Mesenchymal stem cell (in vitro differentiated cells and primary cell): ENCODE data around the gene GLOD5.

Experiments
- DNase-seq: peaks from one replicate; pipeline ENCODE4 v3.0.0-alpha.2; 2013
- H2AFZ ChIP-seq: one replicate; pipeline ENCODE4 v1.6.1; 2013; ENCODE audit warnings: low read depth, mild to moderate bottlenecking, control low read depth, inconsistent platforms, low read length, moderate library complexity
- H2AK5ac ChIP-seq: 2 replicates; pipeline ENCODE4 v1.6.1; 2013; ENCODE audit warnings: low read length, moderate library complexity, mild to moderate bottlenecking, inconsistent platforms; ENCODE audit not compliant: severe bottlenecking
- H2BK120ac ChIP-seq: one replicate; pipeline ENCODE4 v1.6.1; 2013; ENCODE audit warnings: low read depth, mild to moderate bottlenecking, inconsistent platforms, low read length, moderate library complexity
- H2BK12ac ChIP-seq, 2 experiments: one replicate each; pipeline ENCODE4 v1.6.1; 2013; ENCODE audit warnings: inconsistent platforms in 2 of 2, low read length in 2 of 2, mild to moderate bottlenecking in 2 of 2, moderate library complexity in 2 of 2, control low read depth in 1 of 2
- H2BK15ac ChIP-seq: one replicate; pipeline ENCODE4 v1.6.1; 2013; ENCODE audit warnings: mild to moderate bottlenecking, low read depth, inconsistent platforms; ENCODE audit not compliant: poor library complexity, severe bottlenecking
- H2BK5ac ChIP-seq: 2 replicates; pipeline ENCODE4 v1.6.1; 2013; ENCODE audit warnings: low read depth, mild to moderate bottlenecking, low read length, control low read depth, inconsistent platforms; ENCODE audit not compliant: poor library complexity, severe bottlenecking
- H3K14ac ChIP-seq, 2 experiments: one replicate each; pipeline ENCODE4 v1.6.1; 2013; ENCODE audit warnings: inconsistent platforms in 2 of 2, low read length in 2 of 2, control low read depth in 1 of 2, mild to moderate bottlenecking in 1 of 2, moderate library complexity in 1 of 2
- H3K18ac ChIP-seq, 2 experiments: one replicate each; pipeline ENCODE4 v1.6.1; 2013; ENCODE audit warnings: inconsistent platforms in 2 of 2, low read length in 2 of 2, control low read depth in 1 of 2, low read depth in 1 of 2, mild to moderate bottlenecking in 1 of 2
- H3K23ac ChIP-seq, 2 experiments: one replicate each; pipeline ENCODE4 v1.6.1; 2013; ENCODE audit warnings: inconsistent platforms in 2 of 2, low read length in 2 of 2, mild to moderate bottlenecking in 2 of 2, moderate library complexity in 2 of 2, control low read depth in 1 of 2
- H3K27ac ChIP-seq: 2 replicates; pipeline ENCODE4 v1.5.1; 2013; ENCODE audit warnings: mild to moderate bottlenecking, moderate library complexity, low read length, control low read depth, inconsistent platforms; ENCODE audit not compliant: poor library complexity, severe bottlenecking
- H3K27me3 ChIP-seq, 2 experiments: 2 replicates each; pipeline versions ENCODE4 v1.6.1 to v1.7.0; 2013; ENCODE audit warnings: low read length in 2 of 2, mild to moderate bottlenecking in 2 of 2, moderate library complexity in 2 of 2, control low read depth in 1 of 2, inconsistent platforms in 1 of 2; ENCODE audit not compliant: control insufficient read depth in 1 of 2, insufficient read depth in 1 of 2
- H3K36me3 ChIP-seq, 2 experiments: 2 replicates each; pipeline versions ENCODE4 v1.6.1 to v1.7.0; 2013; ENCODE audit warnings: low read length in 2 of 2, control low read depth in 1 of 2, inconsistent platforms in 1 of 2, low read depth in 1 of 2, mild to moderate bottlenecking in 1 of 2; ENCODE audit not compliant: insufficient read depth in 2 of 2, control insufficient read depth in 1 of 2
- H3K4ac ChIP-seq, 2 experiments: one replicate each; pipeline ENCODE4 v1.6.1; 2013; ENCODE audit warnings: inconsistent platforms in 2 of 2, low read length in 2 of 2, mild to moderate bottlenecking in 2 of 2, moderate library complexity in 2 of 2, control low read depth in 1 of 2, low read depth in 1 of 2
- H3K4me1 ChIP-seq: 2 replicates; pipeline ENCODE4 v1.6.1; 2013; ENCODE audit warnings: low read depth, low read length, control low read depth; ENCODE audit not compliant: control insufficient read depth, insufficient read depth
- H3K4me2 ChIP-seq: 2 replicates; pipeline ENCODE4 v1.6.1; 2013; ENCODE audit warnings: low read length, mild to moderate bottlenecking, inconsistent platforms; ENCODE audit not compliant: poor library complexity, severe bottlenecking
- H3K4me3 ChIP-seq, 2 experiments: 2 replicates each; pipeline versions ENCODE4 v1.5.1 to v1.7.0; 2013; ENCODE audit warnings: low read length in 2 of 2, mild to moderate bottlenecking in 2 of 2, control low read depth in 1 of 2, low read depth in 1 of 2; ENCODE audit not compliant: insufficient read depth in 1 of 2
- H3K79me1 ChIP-seq: replicated peaks from 2 replicates; pipeline ENCODE4 v1.6.1; 2013; ENCODE audit warnings: mild to moderate bottlenecking, control low read depth, low read length, inconsistent platforms; ENCODE audit not compliant: poor library complexity, severe bottlenecking
- H3K9ac ChIP-seq: 2 replicates; pipeline ENCODE4 v1.7.0; 2013; ENCODE audit warnings: mild to moderate bottlenecking, low read length, moderate library complexity
- H3K9me3 ChIP-seq: 2 replicates; pipeline ENCODE4 v1.7.0; 2013; ENCODE audit warnings: mild to moderate bottlenecking, low read length; ENCODE audit not compliant: control insufficient read depth
- H4K8ac ChIP-seq: one replicate; pipeline ENCODE4 v1.6.1; 2013; ENCODE audit warnings: inconsistent platforms, mild to moderate bottlenecking, low read length, moderate library complexity
- H4K91ac ChIP-seq: one replicate; pipeline ENCODE4 v1.6.1; 2013; ENCODE audit warnings: mild to moderate bottlenecking, low read length, inconsistent platforms
- WGBS: methylation state at CpG from one replicate; pipeline ENCODE4 v1.1.7; 2013; ENCODE audit warnings: mixed read lengths; 5-methylcytosine and 5-hydroxymethylcytosine counted together

Gene GLOD5

DNA sequence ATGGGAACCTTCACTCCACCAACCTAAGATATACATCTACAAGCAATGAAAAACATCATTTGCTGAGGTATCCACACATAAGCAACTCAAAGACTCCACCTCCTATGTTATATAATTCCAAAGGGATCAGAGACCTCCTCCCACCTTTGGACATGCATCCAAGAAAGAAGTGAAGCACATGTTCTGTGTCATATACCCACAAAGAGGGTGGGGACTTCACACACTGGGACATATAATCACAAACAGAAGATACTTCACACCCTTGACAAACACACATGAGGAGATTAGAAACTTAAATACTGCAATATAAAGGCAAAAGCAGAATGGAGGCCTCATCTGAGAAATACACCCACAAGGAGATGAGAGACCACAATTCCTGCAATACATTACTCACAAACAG, 39.6 kb upstream of the GLOD5 start:
- Histone ChIP-seq H3K36me3 (no peaks in the 10 kb centered on the region), H2BK5ac (no peak overlapping the region), H3K27me3 (no peaks in the 10 kb centered on the region), H3K4ac (no peak overlapping the region), H2BK12ac (no peak overlapping the region), H3K9ac (no peak overlapping the region), H4K91ac (no peak overlapping the region), H3K4me3 (no peak overlapping the region), H3K18ac (no peak overlapping the region), H3K27ac (no peak overlapping the region), H2AFZ (no peak overlapping the region), H3K23ac (no peak overlapping the region), H2BK15ac (no peak overlapping the region), H4K8ac (no peak overlapping the region), H3K4me1 (no peaks in the 10 kb centered on the region), H3K4me2 (no peak overlapping the region), H3K9me3 (peaks cover 20% of the 10 kb centered on the region), H3K79me1 (peaks cover 1% of the 10 kb centered on the region), H2AK5ac (no peak overlapping the region), H2BK120ac (no peak overlapping the region), H3K14ac (no peak overlapping the region)
- no peak for DNase-seq

DNA sequence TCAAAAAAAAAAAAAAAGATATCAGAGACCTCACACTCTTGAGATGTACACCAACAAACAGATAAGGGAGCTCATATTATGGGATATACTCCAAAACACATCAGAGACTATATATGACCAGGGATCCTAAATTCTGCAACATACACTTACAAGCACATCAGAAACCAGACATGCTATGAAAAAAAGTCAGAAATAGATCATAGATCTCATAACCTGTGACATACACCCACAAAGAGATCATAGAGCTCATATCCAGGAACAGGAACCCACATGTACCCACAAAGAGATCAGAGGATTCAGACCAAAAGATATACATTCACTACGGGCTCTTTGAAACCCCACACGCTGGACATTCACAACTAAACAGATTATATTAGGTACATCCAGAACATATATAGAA, 35.0 kb upstream of the GLOD5 start:
- Histone ChIP-seq H3K27me3 (peaks cover 0 to 9% of the 10 kb centered on the region in 2 experiments), H3K4me2 (no peak overlapping the region), H3K27ac (no peak overlapping the region), H3K23ac (no peak overlapping the region), H3K9me3 (peaks cover 27% of the 10 kb centered on the region), H2BK5ac (no peak overlapping the region), H2BK120ac (no peak overlapping the region), H4K91ac (no peak overlapping the region), H3K14ac (no peak overlapping the region), H3K4ac (no peak overlapping the region), H3K4me1 (no peaks in the 10 kb centered on the region), H2BK15ac (no peak overlapping the region), H3K18ac (no peak overlapping the region), H4K8ac (no peak overlapping the region), H2AK5ac (no peak overlapping the region), H3K79me1 (peaks cover 2% of the 10 kb centered on the region), H3K4me3 (no peak overlapping the region), H3K9ac (no peak overlapping the region), H3K36me3 (no peaks in the 10 kb centered on the region), H2AFZ (no peak overlapping the region), H2BK12ac (no peak overlapping the region)
- WGBS: no CpG with 5 or more reads among the region's 2 CpGs
- DNase-seq: no peak

DNA sequence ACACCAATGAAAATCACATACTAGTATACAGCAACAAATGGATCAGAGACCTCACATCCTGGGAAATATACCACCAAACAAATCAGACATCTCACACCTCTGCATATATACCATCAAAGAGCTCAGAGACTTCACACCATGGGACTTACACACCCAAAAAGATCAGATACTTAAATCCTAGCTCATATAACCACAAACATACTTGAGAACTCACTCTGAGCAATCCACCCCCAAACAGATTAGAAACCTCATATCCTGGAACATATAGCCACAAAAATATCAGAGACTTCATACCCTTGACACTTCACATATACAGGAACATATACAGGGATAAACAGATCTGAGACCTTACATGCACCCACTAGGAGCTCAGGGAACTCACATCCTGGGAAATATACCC, 32.9 kb upstream of the GLOD5 start:
- DNase-seq: no peak
- no peak overlapping the region for H2BK120ac ChIP-seq
- no peak overlapping the region for H3K4ac ChIP-seq
- H3K9me3 ChIP-seq: peaks cover 22% of the 10 kb centered on the region
- no peak overlapping the region for H3K9ac ChIP-seq
- H4K91ac ChIP-seq: no peak overlapping the region
- H3K36me3 ChIP-seq: no peaks in the 10 kb centered on the region
- H3K4me2 ChIP-seq: no peak overlapping the region
- H2BK12ac ChIP-seq: no peak overlapping the region
- H2AFZ ChIP-seq: no peak overlapping the region
- no peak overlapping the region for H4K8ac ChIP-seq
- no peak overlapping the region for H3K4me3 ChIP-seq
- peaks cover 2% of the 10 kb centered on the region for H3K79me1 ChIP-seq
- H3K4me1 ChIP-seq: no peaks in the 10 kb centered on the region
- H3K23ac ChIP-seq: no peak overlapping the region
- H3K27me3 ChIP-seq: peaks cover 0 to 9% of the 10 kb centered on the region in 2 experiments
- H3K27ac ChIP-seq: no peak overlapping the region
- H2BK5ac ChIP-seq: no peak overlapping the region
- H3K14ac ChIP-seq: no peak overlapping the region
- no peak overlapping the region for H2AK5ac ChIP-seq
- no peak overlapping the region for H3K18ac ChIP-seq
- no peak overlapping the region for H2BK15ac ChIP-seq

DNA sequence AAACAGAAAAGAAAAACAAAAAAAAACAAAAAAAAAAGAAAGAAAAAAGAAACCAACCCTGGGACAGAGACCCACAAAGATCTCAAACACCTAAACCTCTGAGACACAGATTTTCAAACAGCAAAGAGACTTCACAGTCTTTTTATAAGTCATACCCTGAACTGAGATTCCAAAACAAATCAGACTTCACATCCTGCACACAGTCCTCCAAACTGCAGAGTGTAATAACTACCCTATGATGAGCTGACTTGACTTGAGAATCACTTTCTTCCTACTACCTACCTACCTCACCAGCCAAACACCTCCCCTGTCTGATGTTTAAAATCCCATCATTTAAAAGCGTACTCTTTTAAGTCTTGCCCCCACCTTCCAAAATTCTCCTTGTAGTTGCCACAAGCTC, 25.2 kb upstream of the GLOD5 start:
- Histone ChIP-seq H4K8ac (peak overlapping the region; percentile 94), H3K27me3 (peaks cover 0 to 3% of the 10 kb centered on the region in 2 experiments), H2BK120ac (no peak overlapping the region), H3K27ac (no peak overlapping the region), H3K4me1 (no peaks in the 10 kb centered on the region), H3K4ac (no peak overlapping the region), H2AK5ac (no peak overlapping the region), H3K9ac (peak overlapping the region; percentile 91), H3K14ac (no peak overlapping the region), H2BK5ac (no peak overlapping the region), H2AFZ (no peak overlapping the region), H3K79me1 (no peaks in the 10 kb centered on the region), H2BK12ac (no peak overlapping the region), H3K4me2 (no peak overlapping the region), H3K36me3 (no peaks in the 10 kb centered on the region), H3K18ac (peak overlapping the region in 1 of 2 experiments; percentile 21), H3K9me3 (no peaks in the 10 kb centered on the region), H2BK15ac (no peak overlapping the region), H4K91ac (no peak overlapping the region), H3K4me3 (peak overlapping the region in 1 of 2 experiments; percentile 75), H3K23ac (no peak overlapping the region)
- 100% methylated on average over 1 of the region's 1 CpG for WGBS
- DNase-seq: no peak
